T-helper 9 cell (primary cell): ENCODE measurements around the gene DLGAP4.
"Not testable (repeated sequence)": the region's sequence is repeated elsewhere in the genome, so short reads cannot be mapped to it uniquely, and the experiment has no call there.

Experiments used
- DNase-seq: peaks from one replicate; pipeline ENCODE4 v3.0.0-alpha.2; 2020

The DLGAP4 gene

GRCh38 chr20:36355469-36356171, 49.5 kb downstream of the DLGAP4 start:
- DNase-seq, result no peak

- DNase-seq, result no peak
Measured at GRCh38 chr20:36359668-36360406, 53.7 kb downstream of the DLGAP4 start.

- DNase-seq, result no peak
Measured at GRCh38 chr20:36360429-36360828, 54.3 kb downstream of the DLGAP4 start.

GRCh38 chr20:36361406-36361805, 55.3 kb downstream of the DLGAP4 start:
- no peak for DNase-seq

- no peak for DNase-seq
Measured at GRCh38 chr20:36362261-36362660, 56.1 kb downstream of the DLGAP4 start.

- no peak for DNase-seq
Measured at GRCh38 chr20:36362978-36363713, 57.0 kb downstream of the DLGAP4 start.

- no peak for DNase-seq
Measured at GRCh38 chr20:36364506-36364905, 58.4 kb downstream of the DLGAP4 start.

GRCh38 chr20:36366623-36367369, 60.7 kb downstream of the DLGAP4 start:
- DNase-seq, result no peak

GRCh38 chr20:36367370-36367745, 61.2 kb downstream of the DLGAP4 start:
- DNase-seq, result no peak

- no peak for DNase-seq
Measured at GRCh38 chr20:36367907-36368799, 62.0 kb downstream of the DLGAP4 start.

GRCh38 chr20:36368869-36369268, 62.7 kb downstream of the DLGAP4 start:
- DNase-seq, result no peak

GRCh38 chr20:36369739-36370138, 63.6 kb downstream of the DLGAP4 start:
- no peak for DNase-seq

GRCh38 chr20:36370991-36371790, 65.1 kb downstream of the DLGAP4 start:
- DNase-seq, result no peak

GRCh38 chr20:36372666-36373065, 66.5 kb downstream of the DLGAP4 start:
- DNase-seq, result no peak

GRCh38 chr20:36373089-36373488, 67.0 kb downstream of the DLGAP4 start:
- no peak for DNase-seq

- DNase-seq, result no peak
Measured at GRCh38 chr20:36374995-36375394, 68.9 kb downstream of the DLGAP4 start.

- no peak for DNase-seq
Measured at GRCh38 chr20:36377348-36378326, 71.5 kb downstream of the DLGAP4 start.

GRCh38 chr20:36378686-36379085, 72.5 kb downstream of the DLGAP4 start:
- no peak for DNase-seq

- DNase-seq, result not testable (repeated sequence)
Measured at GRCh38 chr20:36379914-36380313, 73.8 kb downstream of the DLGAP4 start.
